NOMO-1 (cell line): ENCODE results near the gene LZIC.
A peak's percentile ranks its signal among the peaks of the same experiment; 100 is the strongest.

Experiments used
- DNase-seq, 2 experiments: peaks; one replicate each; lab custom pipeline; 2025; ENCODE audit not compliant: unreplicated experiment in 2 of 2; lab: John Stamatoyannopoulos, UW

The LZIC gene

DNA sequence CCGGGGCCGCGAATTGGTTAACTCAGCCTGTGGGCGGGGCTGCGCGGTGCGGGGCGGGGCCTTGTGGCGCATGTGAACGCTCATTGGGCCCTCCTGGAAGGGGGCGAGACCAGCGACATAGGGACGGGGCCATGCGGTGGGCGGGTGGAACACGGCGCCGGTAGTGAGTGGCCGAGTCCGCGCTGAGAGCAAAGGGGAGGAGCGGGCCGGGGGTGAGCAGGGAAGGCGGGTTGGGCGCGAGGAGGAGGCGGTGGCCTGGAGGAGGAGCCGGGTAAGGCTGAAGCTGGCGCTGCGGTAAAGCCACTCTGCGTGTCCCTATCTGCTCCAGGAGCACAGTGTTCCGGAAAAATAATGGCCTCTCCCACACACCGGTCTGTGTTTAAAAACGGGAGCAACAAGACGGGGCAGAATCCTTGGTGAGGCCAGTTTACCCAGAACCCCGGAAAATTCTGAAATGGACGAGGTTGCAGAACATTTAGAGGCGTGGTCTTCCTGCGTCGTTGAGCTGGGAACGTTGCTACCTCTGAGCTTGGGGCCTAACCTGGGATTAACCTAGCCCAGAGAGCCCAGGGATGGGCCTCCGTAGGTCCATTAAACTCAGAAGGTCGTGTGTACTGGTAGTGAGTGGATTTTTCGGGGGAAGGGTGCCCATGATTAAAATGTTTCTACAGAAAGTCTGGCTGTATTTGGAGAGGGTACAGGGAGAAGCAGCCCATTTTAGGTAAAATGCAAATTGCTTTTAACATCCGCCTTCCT, 32.6 kb downstream of the LZIC start:
- DNase-seq: peak; percentile 98 to 100

DNA sequence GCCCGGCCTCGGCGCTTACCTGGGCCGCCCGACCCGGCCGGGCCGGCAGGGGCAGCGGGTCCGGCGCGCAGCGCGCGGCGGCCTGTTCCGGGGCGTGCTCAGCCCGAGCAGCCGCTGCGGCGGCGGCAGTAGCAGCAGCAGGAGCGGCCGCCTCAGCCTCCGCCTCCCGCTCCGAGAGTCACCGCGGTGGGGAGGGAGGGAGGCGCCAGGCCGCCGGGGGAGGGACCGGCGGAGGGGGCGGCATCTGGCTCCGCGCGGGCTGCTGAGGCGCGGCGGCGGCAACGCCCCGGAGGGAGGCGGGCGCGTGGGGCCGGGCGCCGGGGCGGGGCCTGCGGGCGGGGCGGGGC, 33.1 kb downstream of the LZIC start, which contains the start of gene CTNNBIP1:
Gene CTNNBIP1, minus strand, starts transcription at position 194 of the 347 bp plus-strand sequence. CDS start 38,205 bp downstream, outside the sequence.
- DNase-seq: peak; percentile 94 to 100

DNA sequence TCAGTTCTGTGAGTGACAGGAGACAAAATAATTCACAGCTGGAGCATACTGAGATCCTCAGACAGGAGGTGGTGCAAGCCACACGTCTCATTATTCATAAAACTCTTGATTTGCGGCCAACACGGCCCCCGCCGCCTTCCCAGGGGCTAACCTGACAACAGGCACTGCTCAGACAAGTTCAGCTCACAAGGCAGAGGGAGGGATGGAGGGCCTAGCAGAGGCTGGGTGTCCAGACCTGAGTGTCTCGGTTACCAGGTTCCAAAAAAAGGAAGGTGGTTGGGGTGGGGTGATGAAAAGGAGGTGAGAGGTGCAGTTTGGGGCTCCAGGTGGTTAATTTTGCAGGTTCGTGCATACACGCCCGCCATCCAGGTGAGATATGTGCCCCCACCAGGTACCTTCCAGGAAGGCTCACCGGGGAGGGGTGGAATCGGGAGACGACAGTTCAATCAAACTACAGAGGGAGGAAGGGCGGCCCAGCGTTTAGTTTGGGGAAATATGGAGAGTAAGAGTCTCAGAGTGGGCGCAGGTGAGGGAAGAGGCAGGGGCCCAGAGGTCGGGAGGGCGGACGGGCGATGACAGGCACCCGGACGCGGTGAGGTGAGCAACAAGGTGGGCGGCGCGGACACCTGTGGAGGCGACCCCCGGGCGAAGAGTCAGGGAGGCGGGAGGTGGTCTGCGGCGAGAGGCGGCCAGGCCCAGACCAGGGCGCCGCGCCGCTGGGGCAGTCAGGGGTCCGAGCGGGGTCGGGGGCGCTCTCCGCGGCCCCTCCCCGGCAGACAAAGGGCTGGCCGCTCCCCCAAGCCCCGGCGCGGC, 33.8 kb downstream of the LZIC start:
- peak; percentile 7 to 15 for DNase-seq

DNA sequence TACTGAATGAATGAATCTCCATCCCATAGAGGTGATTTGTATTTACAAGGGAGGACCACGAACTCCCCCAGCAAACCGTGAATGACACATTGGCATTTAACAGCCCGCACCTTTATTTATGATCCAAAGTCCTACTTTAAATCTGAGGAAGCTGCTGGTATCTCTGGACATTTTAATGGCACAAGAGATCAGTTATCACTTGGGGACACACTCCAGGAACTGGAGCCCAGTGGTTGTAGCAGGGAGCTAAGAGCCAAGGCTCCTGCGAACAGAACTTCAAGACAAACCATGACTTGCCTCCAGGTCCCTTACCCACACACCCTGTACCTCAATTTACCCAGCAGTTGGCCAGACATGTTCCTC, 34.3 kb downstream of the LZIC start:
- no peak for DNase-seq

DNA sequence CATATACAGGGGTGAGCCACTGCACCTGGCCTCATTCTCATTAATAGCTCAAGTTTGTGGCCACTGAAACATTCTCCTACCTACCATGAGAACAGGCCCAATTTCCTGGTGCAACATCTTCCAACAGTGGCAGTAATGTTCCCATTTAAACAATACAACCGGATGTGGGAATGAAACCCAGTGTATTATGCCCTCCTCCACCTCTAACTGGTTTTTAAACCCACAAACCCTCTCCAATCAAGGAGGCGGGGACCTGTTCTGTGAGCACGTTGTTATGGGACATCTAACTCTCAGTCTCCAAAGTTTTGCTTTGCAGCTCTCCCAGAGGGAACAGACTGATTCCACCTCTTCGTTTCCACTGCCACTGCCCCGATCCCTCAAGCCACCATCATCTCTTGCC, 35.8 kb downstream of the LZIC start:
- DNase-seq: no peak

DNA sequence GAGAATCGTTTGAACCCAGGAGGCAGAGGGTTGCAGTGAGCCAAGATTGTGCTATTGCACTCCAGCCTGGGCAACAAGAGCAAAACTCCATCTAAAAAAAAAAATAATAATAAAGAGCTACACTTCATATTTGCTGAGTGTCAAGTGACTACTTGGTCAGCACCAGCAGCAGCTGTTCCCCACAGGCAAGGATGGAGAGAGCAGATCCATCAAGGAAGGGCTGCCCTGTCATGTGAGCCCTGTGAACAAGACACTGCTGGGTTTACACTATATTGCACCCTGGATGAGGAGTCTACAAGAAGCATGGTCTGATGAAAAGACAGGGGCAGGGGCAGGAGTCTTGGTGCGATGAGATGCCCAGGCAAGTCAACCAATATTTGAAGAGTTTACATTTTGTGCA, 36.7 kb downstream of the LZIC start:
- DNase-seq: no peak

DNA sequence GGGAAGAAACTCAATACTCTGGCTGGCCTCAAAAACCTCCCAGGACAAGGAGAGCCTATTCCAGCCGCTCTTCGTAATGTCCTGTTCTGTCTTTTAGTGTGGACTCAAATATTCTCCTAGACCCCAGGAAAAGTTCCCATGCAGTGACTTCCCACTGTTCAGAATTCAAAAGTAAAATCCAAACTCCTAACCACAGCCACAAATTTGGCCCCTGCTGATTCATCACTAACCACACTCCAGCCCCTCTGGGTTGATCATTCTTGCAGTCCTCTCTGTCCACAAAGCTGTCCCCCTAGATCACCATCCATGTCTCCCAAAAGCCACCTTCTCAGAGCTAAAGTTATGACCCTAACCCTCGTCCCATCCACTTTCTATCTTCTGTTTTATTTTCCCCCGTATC, 38.2 kb downstream of the LZIC start:
- no peak for DNase-seq

DNA sequence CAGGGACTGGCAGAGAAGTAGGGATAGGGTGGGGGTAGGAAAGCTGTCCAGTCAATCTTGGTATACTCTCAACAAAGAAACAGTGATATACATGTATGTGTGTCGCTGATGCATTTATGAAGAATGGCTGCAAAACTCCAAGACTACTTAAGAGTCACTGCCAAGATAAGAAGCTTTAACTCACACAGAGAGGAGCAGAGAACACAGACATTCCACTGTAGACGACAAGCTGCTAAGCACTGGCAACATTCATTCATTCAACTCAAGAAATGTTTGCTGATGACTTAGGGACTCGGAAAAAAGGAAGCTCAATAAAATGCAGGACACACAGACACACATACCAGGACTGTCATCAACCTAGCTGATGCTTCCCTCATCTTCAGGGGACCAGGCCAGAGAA, 38.6 kb downstream of the LZIC start:
- DNase-seq: no peak

DNA sequence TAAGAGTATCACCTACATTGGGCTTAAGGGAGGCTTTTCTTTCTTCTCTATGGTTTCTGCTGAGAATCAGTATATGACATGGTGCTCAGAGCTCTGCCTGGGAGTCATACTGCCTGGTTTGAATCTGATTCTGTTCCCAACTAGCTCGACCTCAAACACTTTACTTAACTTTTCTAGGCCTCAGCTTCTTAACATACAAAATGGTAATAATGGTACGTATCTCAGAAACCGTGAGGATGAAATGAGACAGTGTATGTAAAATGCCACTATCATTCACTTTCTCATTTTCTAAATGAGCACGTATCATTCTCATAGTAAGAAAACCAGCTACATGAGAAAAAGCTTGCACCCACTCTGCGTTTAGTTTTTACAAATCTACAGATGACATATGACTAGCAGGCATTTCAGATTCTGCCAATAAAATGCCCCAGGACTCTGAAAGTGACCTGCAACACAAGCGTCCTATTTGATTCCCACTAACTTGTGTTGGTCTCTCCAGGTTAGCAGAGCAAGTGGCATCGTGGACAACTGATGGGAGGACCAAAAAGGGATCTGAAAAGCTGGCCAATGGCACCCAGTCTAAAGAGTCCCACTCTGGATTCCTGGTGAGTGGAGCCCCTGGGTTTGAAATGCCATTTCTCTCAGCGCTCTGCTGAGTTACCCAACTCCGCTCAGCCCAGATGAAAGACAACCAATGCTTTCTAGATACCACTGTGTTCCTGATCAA, 39.2 kb downstream of the LZIC start:
- DNase-seq: no peak

DNA sequence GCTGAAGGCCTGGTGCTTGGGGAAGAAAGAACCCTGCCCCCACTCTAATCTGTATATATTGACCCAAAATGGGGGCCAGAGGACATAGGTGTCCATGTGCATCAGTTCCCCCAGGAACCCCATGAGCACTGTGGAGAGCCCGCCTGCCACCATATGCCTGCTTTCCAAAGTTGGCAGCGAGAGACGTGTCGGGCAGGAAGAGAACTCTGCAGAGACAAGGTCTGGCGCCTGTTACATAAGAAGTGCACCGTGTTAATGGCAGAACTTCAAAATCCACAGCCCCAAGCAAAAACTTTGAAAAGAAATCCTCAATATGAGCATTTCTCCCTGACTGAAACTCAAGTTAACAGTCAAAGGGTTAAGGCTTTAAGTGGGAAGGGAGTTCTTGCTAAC, 41.1 kb downstream of the LZIC start:
- DNase-seq: no peak

DNA sequence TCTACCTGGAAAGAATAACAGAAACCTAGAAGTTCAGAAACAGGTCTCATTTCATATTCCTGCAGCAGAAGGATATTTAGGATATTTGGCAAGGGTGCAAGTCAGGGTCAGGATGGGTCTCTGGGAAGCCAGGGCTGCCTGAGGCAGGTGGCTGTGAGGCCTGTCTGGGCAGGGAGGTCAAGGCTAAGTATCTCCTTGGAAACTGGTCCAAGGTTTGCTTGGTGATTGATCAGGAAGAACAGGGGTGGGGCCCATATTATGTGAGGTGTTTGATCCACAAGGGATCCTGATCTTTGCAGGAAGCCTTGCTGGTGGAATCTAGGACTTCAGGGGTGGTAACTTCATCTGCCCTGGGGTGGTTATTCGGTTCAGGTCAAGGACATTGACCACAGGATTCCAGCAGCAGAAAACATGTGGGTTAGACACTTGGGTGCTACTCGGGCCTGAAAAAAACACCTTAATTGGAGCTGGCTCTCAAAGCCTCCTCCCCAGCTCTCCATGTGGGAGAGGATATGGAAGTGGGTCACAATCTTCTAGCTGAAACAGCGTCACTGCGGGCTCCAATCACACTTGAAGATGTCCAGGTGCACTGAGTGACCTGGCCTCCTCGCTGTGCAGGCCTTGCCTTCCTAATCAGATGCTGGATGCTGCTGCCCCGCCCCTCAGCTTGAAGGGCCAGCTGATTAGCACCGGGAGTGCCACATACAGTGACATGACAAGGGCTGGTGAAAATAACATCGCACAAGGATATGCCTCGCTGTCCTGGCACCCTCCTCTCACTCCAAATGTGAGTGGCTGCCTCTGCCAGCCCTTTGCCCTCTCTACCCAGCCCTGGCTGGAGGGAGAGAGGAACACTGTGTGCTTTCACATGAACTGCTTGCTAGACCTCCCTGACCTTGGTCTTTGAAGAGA, 41.8 kb downstream of the LZIC start:
- DNase-seq: no peak

DNA sequence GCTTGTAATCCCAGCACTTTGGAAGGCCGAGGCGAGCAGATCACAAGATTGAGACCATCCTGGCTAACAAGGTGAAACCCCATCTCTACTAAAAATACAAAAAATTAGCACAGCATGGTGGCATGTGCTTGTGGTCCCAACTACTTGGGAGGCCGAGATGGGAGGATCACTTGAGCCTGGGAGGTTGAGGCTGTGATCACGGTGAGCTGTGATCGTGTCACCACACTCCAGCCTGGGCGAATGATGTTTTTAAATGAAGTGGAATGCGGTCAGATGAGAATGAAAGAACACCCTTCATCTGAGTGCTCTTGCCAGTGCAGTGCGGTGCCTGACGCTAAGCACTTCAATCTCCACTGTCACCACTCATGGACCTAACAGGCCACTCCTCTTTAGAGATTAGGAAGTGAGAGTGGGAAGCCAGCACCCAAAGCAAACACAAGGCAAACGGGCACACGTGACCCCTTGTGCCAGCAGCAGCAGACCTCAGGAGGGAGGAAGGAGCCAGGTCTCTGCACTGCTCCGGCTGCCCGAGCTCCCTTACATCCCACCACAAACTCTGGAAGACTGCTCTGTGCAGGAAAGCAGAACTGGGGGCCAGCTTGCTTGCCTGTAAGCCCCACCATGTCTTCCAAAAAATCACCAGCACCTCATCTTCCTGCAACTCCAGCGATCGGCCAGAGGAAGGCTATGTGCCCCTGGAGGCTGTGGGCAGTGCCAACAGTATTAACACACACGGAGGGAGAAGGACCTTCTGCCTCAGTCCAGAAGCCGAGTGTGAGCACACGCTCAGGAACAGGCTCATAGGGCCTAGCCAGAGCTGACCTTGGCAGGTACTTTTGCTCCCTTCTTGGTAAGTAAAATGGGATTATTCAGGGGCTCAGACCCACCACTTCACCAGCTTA, 42.8 kb downstream of the LZIC start:
- peak; percentile 86 to 95 for DNase-seq

DNA sequence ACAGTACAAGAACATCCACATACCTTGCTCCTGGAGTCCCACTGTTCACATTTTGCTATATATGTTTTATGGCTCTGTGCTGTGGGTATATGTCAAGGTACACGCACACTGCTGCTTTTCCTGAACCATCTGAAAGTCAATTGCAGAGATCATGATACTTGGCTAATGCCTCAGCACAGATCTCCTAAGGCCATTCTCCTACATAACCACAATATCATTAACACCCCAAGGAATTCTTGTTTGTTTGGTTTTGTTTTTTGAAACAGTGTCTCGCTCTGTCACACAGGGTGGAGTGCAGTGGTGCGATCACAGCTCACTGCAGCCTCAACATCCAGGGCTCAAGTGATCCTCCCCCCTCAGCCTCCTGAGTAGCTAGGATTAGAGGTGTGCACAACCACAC, 49.1 kb downstream of the LZIC start:
- DNase-seq: no peak

DNA sequence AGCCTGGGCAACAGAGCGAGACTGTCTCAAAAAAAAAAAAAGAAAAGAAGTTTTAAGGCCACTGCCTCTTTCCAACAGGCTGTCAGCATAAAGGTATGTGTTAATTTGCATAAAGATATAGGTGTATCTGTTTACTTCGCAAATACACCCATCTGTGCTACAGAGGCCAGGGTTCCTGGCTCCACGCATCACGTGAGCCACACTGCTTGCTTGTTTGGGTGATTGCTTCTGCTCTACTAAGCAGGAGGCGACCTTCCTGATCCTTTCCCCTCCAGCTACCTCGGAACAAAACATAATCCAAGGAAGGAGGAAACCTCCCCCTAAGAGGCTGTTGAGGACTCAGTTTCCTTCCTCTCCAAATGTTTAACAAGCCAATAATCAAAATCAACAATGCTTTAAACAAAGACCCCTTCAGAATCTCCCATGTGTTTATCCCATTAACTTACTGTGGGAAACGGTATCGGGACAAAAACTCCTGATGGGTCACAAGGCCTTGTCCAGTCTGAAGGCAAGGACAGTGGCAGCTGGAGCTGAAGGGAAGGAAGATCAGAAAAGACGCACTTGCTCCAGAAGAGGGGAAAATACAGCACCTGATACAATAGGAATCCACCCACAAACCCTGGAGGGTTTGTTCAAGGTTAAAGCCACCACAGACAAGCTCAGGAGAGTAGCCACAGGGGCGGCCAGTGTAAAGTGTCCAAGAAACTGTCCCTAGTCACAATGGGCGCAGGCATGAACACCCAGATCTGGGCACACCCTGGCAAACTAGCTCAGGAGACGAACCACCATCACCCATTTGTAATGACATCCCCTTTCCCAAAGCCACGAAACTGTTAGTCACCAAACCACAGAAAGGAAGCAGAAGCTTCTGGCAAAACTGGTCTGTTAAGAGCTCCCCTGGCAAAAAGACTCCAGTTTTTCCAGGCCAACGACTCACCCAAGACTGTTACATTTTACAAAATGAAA, 50.3 kb downstream of the LZIC start:
- DNase-seq: peak; percentile 33 to 63

DNA sequence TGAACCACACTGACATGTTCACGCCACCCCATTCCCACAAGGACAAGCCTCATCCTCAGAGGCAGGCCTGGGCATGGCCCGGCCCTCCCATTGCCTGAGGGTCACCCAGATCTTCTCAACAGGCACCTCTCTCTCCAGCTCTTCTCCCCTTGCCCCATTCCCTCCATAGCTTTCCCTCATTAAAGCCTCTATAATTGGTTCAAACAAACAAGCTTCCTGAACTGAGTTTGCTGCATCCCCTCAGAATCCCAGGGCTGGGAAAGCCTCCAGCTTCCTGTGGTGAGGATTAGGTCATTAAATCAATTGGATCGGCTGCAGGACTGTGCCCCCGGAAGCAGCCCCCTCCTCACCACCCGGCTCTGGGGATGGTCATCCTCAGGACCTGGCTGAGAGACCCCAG, 52.0 kb downstream of the LZIC start:
- DNase-seq: no peak

DNA sequence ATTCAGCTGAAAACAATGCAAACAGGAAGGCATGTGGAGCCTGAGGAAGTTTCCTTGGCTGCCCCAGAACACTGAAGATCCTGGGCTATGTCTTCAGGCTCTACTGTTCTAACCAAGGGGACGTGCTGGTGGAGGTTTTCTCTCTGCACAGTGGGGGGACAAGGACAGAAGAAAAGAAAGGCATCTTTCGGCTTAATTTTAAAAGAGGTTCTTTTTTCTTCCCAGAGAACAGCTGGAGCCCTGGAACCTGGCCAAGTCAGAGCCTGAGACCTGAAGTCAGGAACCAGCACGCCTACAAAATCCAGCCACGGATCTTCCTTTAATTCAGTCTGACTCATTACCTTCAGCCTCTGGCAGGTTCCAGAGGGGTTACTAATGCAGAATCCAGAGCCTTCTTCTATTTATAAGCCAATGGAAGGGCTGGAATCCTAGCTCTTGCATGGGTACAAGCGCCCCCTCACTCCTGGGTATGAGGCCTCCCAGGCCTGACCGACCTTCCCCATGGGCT, 52.9 kb downstream of the LZIC start:
- DNase-seq: no peak

DNA sequence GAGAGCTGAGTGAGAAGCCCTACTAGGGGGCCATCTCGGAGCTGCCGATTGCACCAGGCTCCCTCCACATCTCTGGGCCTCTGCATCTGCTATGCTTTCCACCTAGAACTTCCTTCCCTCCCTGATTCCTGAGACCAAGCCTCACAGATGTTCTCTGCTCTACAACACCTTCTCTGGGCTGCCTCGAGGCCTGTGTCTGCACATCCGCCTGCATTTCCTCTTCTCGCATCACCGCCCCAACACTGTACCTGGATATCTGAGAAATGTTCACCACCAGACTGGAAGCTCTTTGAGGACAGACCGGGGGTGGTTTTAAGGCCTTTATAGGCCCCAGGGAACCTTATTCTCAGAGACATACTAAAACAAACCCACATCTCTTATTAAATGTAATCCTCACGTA, 53.8 kb downstream of the LZIC start:
- no peak for DNase-seq

DNA sequence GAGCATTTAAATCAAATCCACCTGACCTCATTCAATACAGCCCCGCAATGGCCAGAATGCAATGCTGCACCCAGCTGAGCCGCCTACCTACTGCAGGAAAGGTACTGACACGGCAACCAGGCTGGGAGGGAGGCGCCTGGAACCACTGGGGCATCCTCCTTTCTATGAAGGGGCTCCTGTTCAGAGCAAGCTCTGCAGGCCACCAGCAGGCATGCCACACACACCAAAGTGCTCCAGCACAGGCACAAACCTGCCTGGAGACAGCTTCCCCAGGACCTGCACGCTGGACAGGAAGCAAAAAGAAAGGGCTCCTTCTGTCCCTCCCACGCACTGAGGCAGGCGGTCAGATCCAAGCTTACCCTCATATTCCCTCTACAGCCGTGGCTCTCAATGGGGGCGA, 54.3 kb downstream of the LZIC start:
- DNase-seq: no peak
